ENCODE measurements around the gene LRRN4.

DNA sequence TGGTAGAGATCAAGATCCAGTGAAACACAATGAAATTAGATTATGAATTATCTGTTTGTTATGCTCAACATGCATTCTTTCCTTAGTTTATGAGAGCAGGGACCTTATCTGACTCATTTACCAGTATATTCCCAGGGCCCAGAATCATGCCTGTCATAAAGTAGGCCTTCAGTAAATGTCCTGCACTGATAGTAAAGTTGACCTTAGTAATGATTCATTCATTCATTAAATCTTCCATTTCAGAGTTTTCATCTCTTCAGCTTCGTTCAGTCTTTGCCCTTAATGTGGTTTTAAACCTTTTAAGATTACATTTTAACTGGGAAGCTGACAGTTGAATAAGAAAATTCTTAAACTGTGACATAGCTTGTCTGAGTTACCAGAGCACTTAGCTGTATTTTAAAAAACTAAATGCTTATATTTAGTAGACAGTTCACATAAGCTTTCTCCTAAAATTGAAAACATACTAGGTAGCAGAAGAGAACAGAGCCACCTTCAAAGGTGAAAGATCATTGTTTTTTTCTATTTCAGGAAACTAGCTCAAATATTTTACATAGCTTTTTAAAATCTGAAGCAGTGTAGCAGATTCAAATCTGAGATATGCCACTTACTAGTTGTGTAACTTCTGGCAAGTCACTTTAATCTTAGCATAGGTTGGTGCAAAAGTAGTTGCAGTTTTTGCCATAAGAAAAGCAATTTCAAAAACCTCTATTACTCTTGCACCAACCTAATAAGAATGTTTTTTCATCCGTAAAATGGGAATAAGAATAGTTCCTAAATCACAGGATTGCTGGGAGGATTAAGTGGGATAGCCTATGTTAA is 62.0 kb downstream of the LRRN4 start:
- TF ChIP-seq, protein P1, sequence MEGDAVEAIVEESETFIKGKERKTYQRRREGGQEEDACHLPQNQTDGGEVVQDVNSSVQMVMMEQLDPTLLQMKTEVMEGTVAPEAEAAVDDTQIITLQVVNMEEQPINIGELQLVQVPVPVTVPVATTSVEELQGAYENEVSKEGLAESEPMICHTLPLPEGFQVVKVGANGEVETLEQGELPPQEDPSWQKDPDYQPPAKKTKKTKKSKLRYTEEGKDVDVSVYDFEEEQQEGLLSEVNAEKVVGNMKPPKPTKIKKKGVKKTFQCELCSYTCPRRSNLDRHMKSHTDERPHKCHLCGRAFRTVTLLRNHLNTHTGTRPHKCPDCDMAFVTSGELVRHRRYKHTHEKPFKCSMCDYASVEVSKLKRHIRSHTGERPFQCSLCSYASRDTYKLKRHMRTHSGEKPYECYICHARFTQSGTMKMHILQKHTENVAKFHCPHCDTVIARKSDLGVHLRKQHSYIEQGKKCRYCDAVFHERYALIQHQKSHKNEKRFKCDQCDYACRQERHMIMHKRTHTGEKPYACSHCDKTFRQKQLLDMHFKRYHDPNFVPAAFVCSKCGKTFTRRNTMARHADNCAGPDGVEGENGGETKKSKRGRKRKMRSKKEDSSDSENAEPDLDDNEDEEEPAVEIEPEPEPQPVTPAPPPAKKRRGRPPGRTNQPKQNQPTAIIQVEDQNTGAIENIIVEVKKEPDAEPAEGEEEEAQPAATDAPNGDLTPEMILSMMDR (IDR thresholded peaks at IDR 0.05; ENCODE audit: low read depth, low read length, poor library complexity, severe bottlenecking): no peak
- no peak for TF ChIP-seq EZH2phosphoT487 (IDR thresholded peaks at IDR 0.05; ENCODE audit: borderline replicate concordance, low read length)

Measured in DOHH2 (cell line).